ENCODE measurements around the gene METAP1D. TPM values are rescaled to one million over a fixed set of nuclear protein-coding genes. Genes with fewer than 3 reads are reported as not detected.

METAP1D gene
- total RNA-seq, 1 experiment from 2014 or later, result 4.7 TPM

GRCh38 chr2:171999161-171999560, 592 bp upstream of the METAP1D start:
- Mint-ChIP-seq H3K36me3 (no peaks in the 10 kb centered on the region), H3K4me1 (peaks cover 15% of the 10 kb centered on the region), H3K9me3 (no peaks in the 10 kb centered on the region), H3K4me3 (peak overlapping the region; percentile 81), H3K27me3 (ENCODE audit: low read depth) (peaks cover 17% of the 10 kb centered on the region), H3K27ac (no peak overlapping the region)
- ChIA-PET CTCF (interaction anchor here (1.3 kb wide), 1 partner anchor 128 kb away, joined by 3 read pairs; no protein-coding TSS in a partner anchor), POLR2A (no interaction called here)
- DNase-seq (ENCODE audit: low spot score), result no peak
- no peak for ATAC-seq
- no peak for TF ChIP-seq PRRX2 (CRISPR knock-in tag; IDR thresholded peaks at IDR 0.05)
- TF ChIP-seq NR1H2 (CRISPR knock-in tag; IDR thresholded peaks at IDR 0.05), result no peak
- TF ChIP-seq SMAD4 (CRISPR knock-in tag; IDR thresholded peaks at IDR 0.05), result no peak
- TF ChIP-seq NFYB (CRISPR knock-in tag; conservative IDR thresholded peaks at IDR 0.05; ENCODE audit: low read depth), result no peak
- no peak for TF ChIP-seq GABPB1 (CRISPR knock-in tag; IDR thresholded peaks at IDR 0.05)
- TF ChIP-seq ZBTB21 (CRISPR knock-in tag; IDR thresholded peaks at IDR 0.05; ENCODE audit: borderline replicate concordance), result no peak
- no peak for TF ChIP-seq FOXK1 (CRISPR knock-in tag; IDR thresholded peaks at IDR 0.05)
- no peak for TF ChIP-seq USF2 (CRISPR knock-in tag; IDR thresholded peaks at IDR 0.05)
- no peak for TF ChIP-seq AR (CRISPR knock-in tag; IDR thresholded peaks at IDR 0.05)
- TF ChIP-seq KAT7 (CRISPR knock-in tag; IDR thresholded peaks at IDR 0.05; ENCODE audit: borderline replicate concordance), result no peak
- no peak for TF ChIP-seq ZNF138 (CRISPR knock-in tag; conservative IDR thresholded peaks at IDR 0.05)
- no peak for TF ChIP-seq TP53 (CRISPR knock-in tag; IDR thresholded peaks at IDR 0.05)

GRCh38 chr2:172000696-172001361, 1.1 kb downstream of the METAP1D start:
- H3K27me3 Mint-ChIP-seq (ENCODE audit: low read depth), result peaks cover 17% of the 10 kb centered on the region
- no peaks in the 10 kb centered on the region for H3K9me3 Mint-ChIP-seq
- CTCF ChIA-PET, result interaction anchor here (1.3 kb wide), 1 partner anchor 126 kb away, joined by 3 read pairs; no protein-coding TSS in a partner anchor
- no peaks in the 10 kb centered on the region for H3K36me3 Mint-ChIP-seq
- H3K4me3 Mint-ChIP-seq, result peak overlapping the region; percentile 96
- POLR2A ChIA-PET, result no interaction called here
- peaks cover 15% of the 10 kb centered on the region for H3K4me1 Mint-ChIP-seq
- ATAC-seq (no peak), DNase-seq (ENCODE audit: low spot score) (no peak)
- H3K27ac Mint-ChIP-seq, result peak overlapping the region; percentile 99; the same call in 1 of the 2 replicates
- no peak for TF ChIP-seq HMGA2 (CRISPR knock-in tag; IDR thresholded peaks at IDR 0.05)
- no peak for TF ChIP-seq ZNF263 (CRISPR knock-in tag; IDR thresholded peaks at IDR 0.05; ENCODE audit: low read depth)
- TF ChIP-seq GRHL2 (CRISPR knock-in tag; IDR thresholded peaks at IDR 0.05; ENCODE audit: insufficient replicate concordance, severe bottlenecking), result no peak
- no peak for TF ChIP-seq ZNF396 (CRISPR knock-in tag; IDR thresholded peaks at IDR 0.05; ENCODE audit: borderline replicate concordance)
- TF ChIP-seq E2F4 (CRISPR knock-in tag; IDR thresholded peaks at IDR 0.05; ENCODE audit: borderline replicate concordance, low read depth), result no peak
- no peak for TF ChIP-seq ATF3 (CRISPR knock-in tag; conservative IDR thresholded peaks at IDR 0.05)
- no peak for TF ChIP-seq OVOL2 (CRISPR knock-in tag; IDR thresholded peaks at IDR 0.05; ENCODE audit: borderline replicate concordance)
- TF ChIP-seq ZBTB43 (CRISPR knock-in tag; IDR thresholded peaks at IDR 0.05), result no peak
- TF ChIP-seq TCF7 (CRISPR knock-in tag; IDR thresholded peaks at IDR 0.05; ENCODE audit: low read depth), result no peak
- no peak for TF ChIP-seq KAT7 (CRISPR knock-in tag; IDR thresholded peaks at IDR 0.05; ENCODE audit: borderline replicate concordance)
- no peak for TF ChIP-seq ARID4B (CRISPR knock-in tag; IDR thresholded peaks at IDR 0.05; ENCODE audit: borderline replicate concordance)
- TF ChIP-seq NFE2L1 (CRISPR knock-in tag; IDR thresholded peaks at IDR 0.05), result no peak

All from WTC11 (cell line).